Parathyroid adenoma (tissue), 2 donors: ENCODE measurements around the gene NTN1.

Source experiments
- H2AFZ ChIP-seq: fragments of 300-600 bp; sonication (generic); one replicate; pipeline ENCODE4 v1.7.0; 2017; ENCODE audit warnings: antibody characterized with exemption, mild to moderate bottlenecking
- H3K27ac ChIP-seq: fragments of 300-600 bp; sonication (generic); one replicate; pipeline ENCODE4 v1.7.0; 2017
- H3K27me3 ChIP-seq: fragments of 300-600 bp; sonication (generic); one replicate; pipeline ENCODE4 v1.7.0; 2017; ENCODE audit warnings: low read length; ENCODE audit not compliant: control insufficient read depth, insufficient read depth
- H3K36me3 ChIP-seq: fragments of 300-600 bp; sonication (generic); one replicate; pipeline ENCODE4 v1.7.0; 2017; ENCODE audit warnings: low read length; ENCODE audit not compliant: control insufficient read depth, insufficient read depth
- H3K4me1 ChIP-seq: fragments of 300-600 bp; sonication (generic); one replicate; pipeline ENCODE4 v1.7.0; 2017; ENCODE audit warnings: control low read depth
- H3K4me2 ChIP-seq: fragments of 300-600 bp; sonication (generic); one replicate; pipeline ENCODE4 v1.7.0; 2017; ENCODE audit warnings: low read length
- H3K4me3 ChIP-seq: fragments of 300-600 bp; sonication (generic); one replicate; pipeline ENCODE4 v1.7.0; 2017; ENCODE audit warnings: low read depth, low read length
- H3K79me2 ChIP-seq: fragments of 300-600 bp; sonication (generic); one replicate; pipeline ENCODE4 v1.7.0; 2017; ENCODE audit warnings: control low read depth
- H3K9ac ChIP-seq: fragments of 300-600 bp; sonication (generic); one replicate; pipeline ENCODE4 v1.7.0; 2017; ENCODE audit warnings: mild to moderate bottlenecking
- H3K9me3 ChIP-seq: fragments of 300-600 bp; sonication (generic); one replicate; pipeline ENCODE4 v1.7.0; 2017; ENCODE audit warnings: low read length; ENCODE audit not compliant: control insufficient read depth
- CTCF ChIP-seq: fragments of 300-600 bp; sonication (generic); IDR thresholded peaks from one replicate; pipeline ENCODE4 v1.7.0; 2017; ENCODE audit warnings: antibody characterized with exemption, mild to moderate bottlenecking
- donor health status: primary hyperparathyroidism.

Gene NTN1

GRCh38 chr17:9120471-9120870, 99.2 kb downstream of the NTN1 start:
- Histone ChIP-seq H3K27me3 (no peaks in the 10 kb centered on the region), H3K79me2 (no peaks in the 10 kb centered on the region), H3K9me3 (no peaks in the 10 kb centered on the region), H3K4me3 (no peak overlapping the region), H3K9ac (no peak overlapping the region), H3K36me3 (no peaks in the 10 kb centered on the region), H2AFZ (no peak overlapping the region), H3K4me2 (no peak overlapping the region), H3K4me1 (no peaks in the 10 kb centered on the region), H3K27ac (no peak overlapping the region)
- no peak for TF ChIP-seq CTCF

DNA sequence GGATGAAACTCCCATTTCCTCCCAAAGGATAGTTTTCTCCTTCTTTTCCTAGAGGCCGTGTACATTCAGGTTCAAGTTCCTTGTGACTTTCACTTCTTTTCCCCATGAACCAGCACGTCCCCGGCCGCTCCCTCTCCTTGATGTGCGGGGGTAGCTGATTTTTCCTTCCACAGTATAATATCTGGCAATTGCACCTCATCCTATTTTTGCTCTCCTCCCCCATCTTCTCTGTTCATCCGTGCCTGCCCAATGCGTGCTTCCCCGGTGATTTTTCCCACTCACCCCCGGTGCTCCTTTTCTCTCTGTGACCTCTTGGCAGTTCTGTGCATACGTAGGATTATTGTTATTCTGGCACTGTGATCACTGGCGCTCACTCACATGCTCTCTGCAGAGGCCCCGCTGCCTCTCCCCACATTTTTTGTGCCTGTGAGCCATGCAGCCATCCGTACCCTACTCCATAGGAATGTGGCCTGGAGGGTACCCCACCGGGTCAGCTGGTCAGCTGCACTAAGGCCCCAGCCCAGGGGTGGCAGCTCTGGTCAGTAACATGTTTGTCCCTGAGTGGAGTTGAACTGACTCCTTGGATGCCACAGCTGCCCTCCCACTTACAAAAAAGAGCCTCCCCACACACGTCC, 100.0 kb downstream of the NTN1 start:
- Histone ChIP-seq H2AFZ (no peak overlapping the region), H3K4me2 (no peak overlapping the region), H3K4me1 (no peaks in the 10 kb centered on the region), H3K9me3 (no peaks in the 10 kb centered on the region), H3K27ac (no peak overlapping the region), H3K79me2 (no peaks in the 10 kb centered on the region), H3K9ac (no peak overlapping the region), H3K36me3 (no peaks in the 10 kb centered on the region), H3K4me3 (no peak overlapping the region), H3K27me3 (no peaks in the 10 kb centered on the region)
- no peak for TF ChIP-seq CTCF

GRCh38 chr17:9123594-9124553, 102.6 kb downstream of the NTN1 start:
- Histone ChIP-seq H3K9ac (no peak overlapping the region), H3K4me1 (no peaks in the 10 kb centered on the region), H3K4me2 (no peak overlapping the region), H3K4me3 (no peak overlapping the region), H3K27ac (no peak overlapping the region), H2AFZ (no peak overlapping the region), H3K27me3 (no peaks in the 10 kb centered on the region), H3K79me2 (no peaks in the 10 kb centered on the region), H3K9me3 (no peaks in the 10 kb centered on the region), H3K36me3 (no peaks in the 10 kb centered on the region)
- no peak for TF ChIP-seq CTCF

DNA sequence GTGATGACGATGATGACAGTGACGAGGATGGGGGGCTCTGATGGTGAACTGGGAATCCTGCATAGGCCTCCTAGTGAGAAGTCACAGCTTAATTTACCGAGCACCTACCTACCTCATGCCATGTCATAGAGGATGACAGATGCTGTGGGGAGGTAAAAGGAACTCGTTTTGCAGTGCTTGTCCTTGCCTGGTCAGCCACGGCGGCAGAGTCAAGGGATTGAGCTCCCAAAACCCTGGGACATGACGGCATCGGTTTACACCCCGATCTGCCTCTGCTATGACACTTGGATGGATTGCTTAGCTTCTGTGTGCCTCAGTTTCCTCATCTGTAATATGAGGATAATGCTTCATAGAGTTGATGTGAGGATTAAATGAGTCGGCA, 103.2 kb downstream of the NTN1 start:
- no peak overlapping the region for H3K4me2 ChIP-seq
- no peak for TF ChIP-seq CTCF
- no peak overlapping the region for H3K27ac ChIP-seq
- no peak overlapping the region for H3K9ac ChIP-seq
- H3K79me2 ChIP-seq = no peaks in the 10 kb centered on the region
- no peaks in the 10 kb centered on the region for H3K4me1 ChIP-seq
- no peaks in the 10 kb centered on the region for H3K27me3 ChIP-seq
- H2AFZ ChIP-seq = no peak overlapping the region
- H3K4me3 ChIP-seq = no peak overlapping the region
- H3K9me3 ChIP-seq = no peaks in the 10 kb centered on the region
- H3K36me3 ChIP-seq = no peaks in the 10 kb centered on the region
